ENCODE results near the gene PLEKHM3. TPM values are rescaled to one million over a fixed set of nuclear protein-coding genes. Genes with fewer than 3 reads are reported as not detected.

The PLEKHM3 gene
- total RNA-seq, 1 donor from 2014 or later, result 12.1 TPM

DNA sequence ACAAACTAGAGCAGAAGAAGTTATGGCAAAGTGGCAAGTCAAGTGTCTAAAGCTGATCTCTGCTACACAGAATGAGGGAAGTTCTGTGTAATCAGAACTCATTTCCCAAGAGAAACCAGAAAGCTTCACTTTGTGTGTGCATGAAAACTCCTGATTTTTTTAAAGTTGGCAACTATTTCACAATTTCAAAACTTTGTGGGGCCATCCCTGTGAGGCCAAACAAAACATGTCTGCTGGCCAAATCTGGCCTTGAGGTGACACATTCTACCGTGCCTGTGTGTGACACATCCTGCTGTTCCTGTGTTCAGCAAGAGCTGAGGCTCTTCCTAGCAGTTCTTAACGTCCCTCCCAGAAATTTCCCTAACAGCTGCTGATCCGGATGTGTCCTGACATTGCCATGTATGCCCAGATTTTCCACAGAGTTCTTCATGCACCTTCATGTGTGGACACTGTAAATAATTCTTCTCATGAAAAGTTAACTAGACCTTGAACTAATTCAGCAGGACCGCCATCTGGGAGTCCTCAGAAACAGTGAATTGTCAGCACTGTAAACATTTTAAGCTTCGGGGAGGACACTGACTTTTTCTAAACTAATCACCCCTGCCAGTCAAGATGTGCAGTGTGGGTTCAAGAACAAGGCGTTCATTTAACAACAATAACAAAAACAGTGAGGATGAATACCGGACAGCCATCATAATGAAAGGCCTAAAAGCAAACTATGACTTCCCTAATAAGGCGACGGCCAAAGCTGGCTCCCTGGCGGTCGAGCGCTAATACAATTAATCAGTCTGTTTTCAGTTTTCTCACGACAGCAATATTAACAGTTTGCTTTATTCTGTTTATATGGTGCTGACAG, 99.0 kb downstream of the PLEKHM3 start:
- no peaks in the 10 kb centered on the region for H3K9me3 Mint-ChIP-seq
- peak overlapping the region; percentile 82 for H3K27ac Mint-ChIP-seq
- TF ChIP-seq CTCF (conservative IDR thresholded peaks at IDR 0.05), result no peak
- no peaks in the 10 kb centered on the region for H3K27me3 Mint-ChIP-seq
- H3K4me3 Mint-ChIP-seq, result peak overlapping the region; percentile 58
- DNase-seq (ENCODE audit: extremely low spot score, unreplicated experiment), result no peak
- peaks cover 22% of the 10 kb centered on the region for H3K36me3 Mint-ChIP-seq
- H3K4me1 Mint-ChIP-seq (ENCODE audit: unreplicated experiment), result peaks cover 16% of the 10 kb centered on the region

DNA sequence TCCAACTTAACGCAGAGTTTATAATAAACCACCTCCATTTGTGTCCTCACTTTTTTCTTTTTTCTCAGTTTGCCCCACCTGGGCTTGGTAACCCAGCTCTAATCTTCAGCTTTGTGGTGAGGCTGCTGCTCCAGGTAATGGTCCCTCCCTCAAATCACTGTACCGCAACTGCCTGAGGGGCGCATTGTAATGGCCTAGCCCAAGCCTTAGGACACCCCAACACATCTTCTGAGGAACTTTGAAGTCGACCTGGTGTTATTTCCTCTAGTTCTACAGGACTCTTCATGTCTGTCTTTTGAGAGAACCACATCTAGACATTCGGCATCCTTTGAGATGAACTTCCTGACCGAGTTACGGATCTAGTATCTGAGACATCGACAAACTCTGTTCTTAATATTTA, 99.7 kb downstream of the PLEKHM3 start:
- peaks cover 16% of the 10 kb centered on the region for H3K4me1 Mint-ChIP-seq (ENCODE audit: unreplicated experiment)
- H3K27me3 Mint-ChIP-seq, result no peaks in the 10 kb centered on the region
- DNase-seq (ENCODE audit: extremely low spot score, unreplicated experiment), result no peak
- H3K27ac Mint-ChIP-seq, result peak overlapping the region; percentile 25
- H3K36me3 Mint-ChIP-seq, result peaks cover 17% of the 10 kb centered on the region
- no peak overlapping the region for H3K4me3 Mint-ChIP-seq
- H3K9me3 Mint-ChIP-seq, result no peaks in the 10 kb centered on the region
- TF ChIP-seq CTCF (conservative IDR thresholded peaks at IDR 0.05), result no peak

GRCh38 chr2:207921606-207922005, 103.7 kb downstream of the PLEKHM3 start:
- no peaks in the 10 kb centered on the region for H3K27me3 Mint-ChIP-seq
- no peak overlapping the region for H3K4me3 Mint-ChIP-seq
- no peaks in the 10 kb centered on the region for H3K9me3 Mint-ChIP-seq
- peaks cover 16% of the 10 kb centered on the region for H3K36me3 Mint-ChIP-seq
- no peak for DNase-seq (ENCODE audit: extremely low spot score, unreplicated experiment)
- no peak for TF ChIP-seq CTCF (conservative IDR thresholded peaks at IDR 0.05)
- peaks cover 10% of the 10 kb centered on the region for H3K4me1 Mint-ChIP-seq (ENCODE audit: unreplicated experiment)
- H3K27ac Mint-ChIP-seq, result no peak overlapping the region

DNA sequence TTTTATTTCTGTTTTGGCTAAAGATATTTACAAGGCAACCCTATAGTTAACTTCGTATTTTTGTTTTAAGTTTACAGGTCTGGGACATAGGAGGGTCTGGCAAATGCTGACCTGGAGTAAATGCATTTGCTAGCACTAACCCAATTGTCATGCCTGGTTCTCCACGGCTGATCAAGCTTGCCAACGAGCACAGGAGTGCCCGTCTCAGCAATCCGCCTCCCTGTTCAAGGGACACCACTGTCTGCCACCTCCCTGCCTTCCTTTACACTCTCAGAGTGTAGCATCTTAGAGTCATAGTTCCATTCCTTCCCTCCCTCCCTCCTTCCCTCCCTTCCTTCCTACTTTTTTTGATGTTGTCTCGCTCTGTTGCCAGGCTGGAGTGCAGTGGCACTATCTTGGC, 104.6 kb downstream of the PLEKHM3 start:
- no peak for TF ChIP-seq CTCF (conservative IDR thresholded peaks at IDR 0.05)
- Mint-ChIP-seq H3K36me3 (peaks cover 14% of the 10 kb centered on the region), H3K4me1 (ENCODE audit: unreplicated experiment) (peaks cover 3% of the 10 kb centered on the region), H3K27me3 (no peaks in the 10 kb centered on the region), H3K4me3 (no peak overlapping the region), H3K9me3 (no peaks in the 10 kb centered on the region), H3K27ac (no peak overlapping the region)
- DNase-seq (ENCODE audit: extremely low spot score, unreplicated experiment), result no peak

- H3K4me3 Mint-ChIP-seq, result no peak overlapping the region
- peaks cover 11% of the 10 kb centered on the region for H3K36me3 Mint-ChIP-seq
- no peak for TF ChIP-seq CTCF (conservative IDR thresholded peaks at IDR 0.05)
- no peaks in the 10 kb centered on the region for H3K4me1 Mint-ChIP-seq (ENCODE audit: unreplicated experiment)
- H3K27ac Mint-ChIP-seq, result no peak overlapping the region
- H3K27me3 Mint-ChIP-seq, result no peaks in the 10 kb centered on the region
- H3K9me3 Mint-ChIP-seq, result no peaks in the 10 kb centered on the region
- DNase-seq (ENCODE audit: extremely low spot score, unreplicated experiment), result no peak
Measured at GRCh38 chr2:207920321-207920720, 105.0 kb downstream of the PLEKHM3 start.

Data from type B pancreatic cell (in vitro differentiated cells).